Ectodermal cell (in vitro differentiated cells): ENCODE data around the gene PSME3.
A peak's percentile ranks its signal among the peaks of the same experiment; 100 is the strongest.

Experiments
- H3K27ac ChIP-seq: 2 replicates; pipeline ENCODE4 v1.7.0; 2013; ENCODE audit warnings: mild to moderate bottlenecking, low read depth, low read length; ENCODE audit not compliant: insufficient read depth, poor library complexity, severe bottlenecking
- H3K27me3 ChIP-seq: 2 replicates; pipeline ENCODE4 v1.7.0; 2013; ENCODE audit warnings: mild to moderate bottlenecking, low read length; ENCODE audit not compliant: insufficient read depth, control insufficient read depth, poor library complexity, severe bottlenecking
- H3K36me3 ChIP-seq: one replicate; pipeline ENCODE4 v1.7.0; 2013; ENCODE audit warnings: low read length; ENCODE audit not compliant: control insufficient read depth, insufficient read depth
- H3K4me1 ChIP-seq: one replicate; pipeline ENCODE4 v1.7.0; 2013; ENCODE audit warnings: low read length; ENCODE audit not compliant: control insufficient read depth, insufficient read depth
- H3K4me3 ChIP-seq: 2 replicates; pipeline ENCODE4 v1.7.0; 2013; ENCODE audit warnings: low read depth, low read length, control low read depth; ENCODE audit not compliant: insufficient read depth
- H3K9me3 ChIP-seq: 2 replicates; pipeline ENCODE4 v1.7.0; 2013; ENCODE audit warnings: mild to moderate bottlenecking, low read length, moderate library complexity; ENCODE audit not compliant: control insufficient read depth
- WGBS, 2 experiments: methylation state at CpG; one replicate each; pipeline ENCODE4 v1.1.7; 2013; ENCODE audit warnings: missing lambda C conversion rate in 2 of 2; 5-methylcytosine and 5-hydroxymethylcytosine counted together

PSME3 gene

DNA sequence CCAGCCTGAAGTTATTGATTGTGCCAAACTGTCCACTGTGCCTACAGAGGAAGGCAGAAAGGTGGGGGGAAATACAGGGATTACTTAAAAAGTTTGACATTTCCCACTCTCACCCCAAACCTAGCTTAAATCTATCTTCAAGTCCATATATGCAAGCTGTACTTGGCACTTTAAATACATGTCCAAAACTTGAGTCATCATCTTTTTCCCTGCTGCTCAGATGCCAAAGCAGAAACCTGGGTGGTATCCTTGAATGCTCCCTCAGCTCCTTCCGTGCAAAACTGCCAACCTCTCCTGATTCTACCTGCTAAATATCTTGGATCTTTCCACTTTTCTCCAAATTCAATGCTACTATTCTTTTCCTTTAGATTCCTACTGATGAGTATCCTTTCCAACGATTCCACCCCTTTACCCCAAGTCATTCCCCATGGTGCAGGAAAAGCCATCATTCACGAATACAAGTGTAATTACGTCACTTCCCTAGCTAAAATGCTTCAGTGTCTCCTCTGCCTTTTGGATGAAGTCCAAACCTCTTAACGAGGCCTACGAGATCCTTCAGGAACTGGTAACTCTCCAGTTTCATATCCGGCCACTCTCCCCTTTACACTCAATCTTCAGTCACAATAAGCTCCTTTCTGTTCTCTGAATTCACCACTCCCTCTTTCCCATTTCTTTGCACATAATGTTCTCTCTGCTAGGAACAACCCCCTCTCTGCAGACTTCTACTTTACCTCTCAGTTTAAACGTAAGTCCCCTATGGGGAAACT lies 18.4 kb upstream of the PSME3 start:
- WGBS, 2 experiments = 92 to 93% methylated on average over 8 of the region's 8 CpGs
- H3K36me3 ChIP-seq = peaks cover 43% of the 10 kb centered on the region

DNA sequence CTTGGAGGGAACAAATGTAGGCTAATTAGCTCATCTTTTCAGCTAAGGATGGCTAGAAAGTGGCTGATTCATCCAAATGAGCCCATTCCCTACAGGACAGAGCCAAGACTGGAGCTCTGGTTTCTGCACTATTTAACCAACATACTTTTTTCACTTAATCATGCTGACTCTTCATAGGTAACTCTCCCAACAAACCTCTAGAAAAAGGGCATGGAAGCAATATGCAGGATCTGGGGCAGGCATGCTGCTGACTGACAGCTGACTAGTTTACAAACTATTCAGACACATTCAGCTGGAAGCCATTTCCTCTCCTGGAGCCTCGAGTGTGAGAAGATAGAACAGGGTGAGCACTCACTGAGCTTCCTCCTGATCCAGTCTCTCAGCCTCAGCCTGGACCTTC lies 15.3 kb upstream of the PSME3 start:
- H3K36me3 ChIP-seq = peaks cover 40% of the 10 kb centered on the region

More for the DNA sequence above, 18.4 kb upstream of the PSME3 start:
- Histone ChIP-seq H3K27ac (no peak overlapping the region), H3K27me3 (no peaks in the 10 kb centered on the region), H3K4me1 (no peaks in the 10 kb centered on the region), H3K4me3 (no peak overlapping the region), H3K9me3 (no peaks in the 10 kb centered on the region)

DNA sequence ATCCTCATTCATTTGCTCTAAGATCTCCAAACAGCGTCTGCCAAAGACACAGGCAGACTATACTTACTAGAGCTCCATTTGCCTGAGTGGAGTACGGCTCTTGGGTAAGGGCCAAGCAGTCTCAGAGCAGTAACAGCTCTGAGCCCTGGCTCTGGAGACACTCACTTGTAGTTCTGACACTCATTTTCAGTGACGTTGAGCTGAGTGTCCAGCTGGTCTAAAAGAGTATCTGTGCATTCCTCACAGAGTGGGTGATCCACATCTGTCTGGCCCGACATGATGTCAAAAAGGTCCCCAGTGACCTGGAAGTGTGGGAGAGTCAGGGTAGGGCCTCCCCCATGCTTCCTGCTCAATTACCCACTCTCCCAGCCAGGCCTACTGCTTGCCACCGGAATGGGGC lies 14.8 kb upstream of the PSME3 start:
- H3K36me3 ChIP-seq = peaks cover 40% of the 10 kb centered on the region
- H3K4me1 ChIP-seq = peaks cover 4% of the 10 kb centered on the region
- no peaks in the 10 kb centered on the region for H3K9me3 ChIP-seq
- 90 to 97% methylated on average over 5 of the region's 5 CpGs for WGBS, 2 experiments
- no peak overlapping the region for H3K4me3 ChIP-seq
- no peak overlapping the region for H3K27ac ChIP-seq
- H3K27me3 ChIP-seq = no peaks in the 10 kb centered on the region

More for the DNA sequence above, 15.3 kb upstream of the PSME3 start:
- Histone ChIP-seq H3K27me3 (no peaks in the 10 kb centered on the region), H3K4me1 (no peaks in the 10 kb centered on the region), H3K27ac (no peak overlapping the region), H3K4me3 (no peak overlapping the region), H3K9me3 (no peaks in the 10 kb centered on the region)
- 97% methylated on average over 1 of the region's 1 CpG for WGBS, 2 experiments

GRCh38 chr17:42819939-42820535 lies 13.2 kb upstream of the PSME3 start:
- no peak overlapping the region for H3K27ac ChIP-seq
- no peak overlapping the region for H3K4me3 ChIP-seq
- no peaks in the 10 kb centered on the region for H3K9me3 ChIP-seq
- peaks cover 5% of the 10 kb centered on the region for H3K4me1 ChIP-seq
- H3K36me3 ChIP-seq = peaks cover 29% of the 10 kb centered on the region
- H3K27me3 ChIP-seq = no peaks in the 10 kb centered on the region
- WGBS, 2 experiments = 21 to 23% methylated on average over 1 to 2 of the region's 2 CpGs

DNA sequence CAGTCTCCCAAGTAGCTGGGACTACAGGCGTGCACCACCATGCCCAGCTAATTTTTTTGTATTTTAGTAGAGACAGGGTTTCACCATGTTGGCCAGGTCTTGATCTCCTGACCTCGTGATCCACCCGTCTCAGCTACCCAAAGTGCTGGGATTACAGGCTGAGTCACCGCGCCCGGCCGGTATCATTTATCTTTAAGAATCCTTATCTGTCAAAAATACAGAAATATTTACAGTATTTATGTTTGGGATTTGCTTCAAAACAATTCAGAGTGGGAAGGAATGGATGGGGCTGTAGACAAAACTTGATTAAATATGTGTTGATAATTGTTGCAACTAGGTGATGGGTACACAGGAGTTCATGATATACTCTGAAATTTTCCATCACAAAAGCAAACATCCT lies 12.0 kb upstream of the PSME3 start:
- Histone ChIP-seq H3K4me1 (peaks cover 5% of the 10 kb centered on the region), H3K27me3 (no peaks in the 10 kb centered on the region), H3K4me3 (no peak overlapping the region), H3K36me3 (peaks cover 29% of the 10 kb centered on the region), H3K9me3 (no peaks in the 10 kb centered on the region), H3K27ac (no peak overlapping the region)
- 88 to 97% methylated on average over 7 of the region's 7 CpGs for WGBS, 2 experiments

DNA sequence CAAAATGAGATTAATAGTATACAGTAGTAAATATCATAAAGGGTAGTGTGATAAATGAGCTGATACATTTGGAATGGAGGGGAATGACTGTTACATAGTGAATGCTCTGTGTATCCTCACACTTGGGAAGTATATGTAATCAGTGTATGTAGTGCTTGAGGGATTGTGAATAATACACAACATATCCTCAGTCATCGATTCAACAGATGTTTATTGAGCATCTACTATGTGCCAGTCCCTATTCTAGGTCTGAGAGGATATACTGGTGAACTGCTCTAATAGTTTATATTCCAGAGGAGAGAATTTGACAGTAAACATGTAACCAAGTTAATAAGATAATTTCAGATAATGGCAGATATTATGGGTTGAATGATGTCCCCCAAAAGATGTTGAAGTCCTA lies 5.7 kb upstream of the PSME3 start:
- Histone ChIP-seq H3K4me1 (peaks cover 9% of the 10 kb centered on the region), H3K27me3 (peaks cover 13% of the 10 kb centered on the region)
- 100% methylated on average over 1 of the region's 1 CpG; no CpG with 5 or more reads in 1 of the 2 experiments for WGBS, 2 experiments

GRCh38 chr17:42830971-42831370 lies 2.2 kb upstream of the PSME3 start:
- H3K27me3 ChIP-seq = peaks cover 13% of the 10 kb centered on the region
- peaks cover 5% of the 10 kb centered on the region for H3K36me3 ChIP-seq
- no peak overlapping the region for H3K27ac ChIP-seq
- H3K4me1 ChIP-seq = peaks cover 4% of the 10 kb centered on the region
- H3K9me3 ChIP-seq = no peaks in the 10 kb centered on the region
- no peak overlapping the region for H3K4me3 ChIP-seq

More for the DNA sequence above, 5.7 kb upstream of the PSME3 start:
- Histone ChIP-seq H3K9me3 (no peaks in the 10 kb centered on the region), H3K36me3 (no peaks in the 10 kb centered on the region), H3K4me3 (no peak overlapping the region), H3K27ac (no peak overlapping the region)

DNA sequence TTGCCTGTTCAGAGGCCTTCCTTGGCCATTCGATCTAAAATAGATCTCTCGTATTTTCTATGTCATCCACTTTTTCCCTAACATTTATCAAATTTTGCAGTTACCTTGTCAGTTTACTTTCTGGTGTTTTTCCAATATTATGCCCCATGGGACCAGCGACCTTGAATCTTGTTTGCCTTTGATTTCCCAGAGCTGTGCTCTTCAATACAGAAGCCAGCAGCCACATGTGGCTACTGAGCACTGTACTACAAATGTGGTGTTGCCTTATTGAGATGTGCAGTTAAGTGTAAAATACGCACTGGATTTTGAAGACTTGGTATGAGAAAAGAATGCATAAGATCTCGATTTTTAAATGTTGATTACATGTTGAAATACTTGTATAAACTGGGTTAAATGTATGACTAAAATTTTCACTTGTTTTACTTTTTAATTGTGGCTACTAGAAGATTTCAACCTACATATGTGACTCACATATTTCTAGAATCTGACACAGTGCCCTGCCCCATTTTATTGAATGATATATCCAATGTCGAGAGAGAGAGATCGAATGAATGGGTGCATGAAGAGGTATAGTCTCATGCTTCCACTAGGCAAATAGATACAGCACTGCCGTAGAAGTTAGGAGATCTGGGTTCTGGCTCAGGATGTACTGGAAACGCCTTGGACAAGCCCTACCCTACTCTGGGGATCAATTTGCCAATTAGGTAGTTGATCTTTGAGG lies 824 bp upstream of the PSME3 start:
- peak overlapping the region; percentile 86 for H3K27ac ChIP-seq
- peaks cover 4% of the 10 kb centered on the region for H3K4me1 ChIP-seq
- H3K36me3 ChIP-seq = peaks cover 5% of the 10 kb centered on the region
- peaks cover 8% of the 10 kb centered on the region for H3K27me3 ChIP-seq
- H3K4me3 ChIP-seq = peak overlapping the region; percentile 100
- WGBS, 2 experiments = 63 to 67% methylated on average over 9 of the region's 9 CpGs
- H3K9me3 ChIP-seq = no peaks in the 10 kb centered on the region

DNA sequence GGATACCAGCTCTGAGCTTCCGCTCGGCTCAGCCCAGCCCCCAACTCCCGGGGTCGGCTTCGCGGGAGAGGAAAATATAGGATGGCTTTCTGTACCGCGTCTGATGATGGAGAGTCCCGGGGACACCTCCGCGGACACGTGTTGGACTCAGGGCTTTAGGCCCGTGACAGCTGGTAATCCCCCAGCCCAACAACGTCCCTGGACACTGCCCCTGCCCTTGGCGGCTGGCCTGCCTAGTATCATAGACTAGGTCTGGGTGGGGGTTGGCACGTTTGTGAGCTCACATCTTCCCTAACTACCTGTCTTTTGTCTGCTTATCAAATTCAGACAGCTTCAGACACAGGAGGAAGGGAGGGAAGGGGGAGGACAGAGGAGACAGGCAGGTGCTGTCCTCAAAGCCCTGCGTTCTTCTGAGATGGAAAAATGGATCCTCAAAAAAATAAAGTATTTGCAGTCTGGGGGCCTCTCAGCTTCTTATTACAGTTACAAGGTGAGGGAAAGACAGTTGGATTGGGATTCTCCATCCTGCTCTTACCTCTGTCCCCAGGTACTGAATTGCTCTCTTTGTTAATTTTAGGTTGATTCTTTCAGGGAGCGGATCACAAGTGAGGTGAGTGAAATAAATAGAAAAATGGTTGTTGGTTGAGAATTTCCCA lies 698 bp downstream of the PSME3 start:
- H3K4me3 ChIP-seq = peak overlapping the region; percentile 100
- H3K4me1 ChIP-seq = peaks cover 4% of the 10 kb centered on the region
- peaks cover 19% of the 10 kb centered on the region for H3K36me3 ChIP-seq
- WGBS, 2 experiments = 7 to 8% methylated on average over 18 of the region's 18 CpGs
- H3K27me3 ChIP-seq = no peaks in the 10 kb centered on the region
- peak overlapping the region; percentile 86 for H3K27ac ChIP-seq
- H3K9me3 ChIP-seq = no peaks in the 10 kb centered on the region

GRCh38 chr17:42835732-42836131 lies 2.5 kb downstream of the PSME3 start:
- Histone ChIP-seq H3K36me3 (peaks cover 26% of the 10 kb centered on the region), H3K4me3 (no peak overlapping the region), H3K27me3 (no peaks in the 10 kb centered on the region), H3K4me1 (peaks cover 4% of the 10 kb centered on the region), H3K27ac (no peak overlapping the region), H3K9me3 (no peaks in the 10 kb centered on the region)
- 95 to 99% methylated on average over 6 of the region's 6 CpGs for WGBS, 2 experiments
